ENCODE measurements around the gene PPP1R7. TPM values are rescaled to one million over a fixed set of nuclear protein-coding genes. Genes with fewer than 3 reads are reported as not detected.

PPP1R7 gene
- total RNA-seq, 2 experiments from 2014 or later, result 91.2 to 93.8 TPM

DNA sequence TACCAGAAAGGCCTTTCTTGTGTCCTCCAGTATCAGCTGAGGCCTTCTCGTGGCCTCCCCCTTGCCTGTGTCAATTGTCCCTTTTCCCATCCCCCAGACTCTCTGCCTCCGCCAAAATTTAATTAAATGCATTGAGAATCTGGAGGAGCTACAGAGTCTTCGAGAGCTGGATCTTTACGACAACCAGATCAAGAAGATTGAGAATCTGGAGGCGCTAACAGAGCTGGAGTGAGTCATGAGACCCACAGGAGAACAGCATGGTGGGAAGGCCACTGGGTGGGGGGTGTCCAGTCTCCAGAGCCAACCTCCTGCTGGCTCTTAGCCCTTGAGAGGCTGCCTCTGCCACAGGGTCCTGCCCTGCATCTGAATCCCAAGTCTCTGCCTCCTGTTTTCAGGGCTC, 8.8 kb downstream of the PPP1R7 start:
- no peak overlapping the region for H3K4me3 Mint-ChIP-seq
- CTCF ChIA-PET, result no interaction called here
- intact Hi-C loops (cut with micrococcal nuclease), result no loop called here
- H3K27ac Mint-ChIP-seq, result peak overlapping the region; percentile 36
- H3K9me3 Mint-ChIP-seq, result no peaks in the 10 kb centered on the region
- no peak for DNase-seq
- no peaks in the 10 kb centered on the region for H3K27me3 Mint-ChIP-seq (ENCODE audit: low read depth)
- peaks cover 9% of the 10 kb centered on the region for H3K4me1 Mint-ChIP-seq (ENCODE audit: low read depth)
- H3K36me3 Mint-ChIP-seq (ENCODE audit: low read depth), result peaks cover 19% of the 10 kb centered on the region

DNA sequence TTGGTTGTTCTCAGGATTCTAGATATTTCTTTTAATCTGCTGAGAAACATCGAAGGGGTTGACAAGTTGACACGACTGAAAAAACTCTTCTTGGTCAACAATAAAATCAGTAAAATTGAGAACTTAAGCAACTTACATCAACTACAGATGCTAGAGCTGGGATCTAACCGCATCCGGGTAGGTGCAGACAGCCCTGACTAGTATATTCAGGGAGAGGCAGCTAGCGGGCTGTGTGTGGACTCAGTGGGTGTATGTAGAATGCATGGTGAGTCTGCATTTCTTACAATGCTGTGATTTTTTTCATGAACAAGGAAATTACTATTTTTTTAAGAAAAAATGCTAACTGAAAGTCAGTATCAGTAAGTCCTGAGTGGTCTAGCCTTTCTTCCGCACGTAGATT, 10.1 kb downstream of the PPP1R7 start:
- H3K9me3 Mint-ChIP-seq, result no peaks in the 10 kb centered on the region
- H3K36me3 Mint-ChIP-seq (ENCODE audit: low read depth), result peaks cover 20% of the 10 kb centered on the region
- no peaks in the 10 kb centered on the region for H3K27me3 Mint-ChIP-seq (ENCODE audit: low read depth)
- intact Hi-C loops (cut with micrococcal nuclease), result no loop called here
- no peak overlapping the region for H3K4me3 Mint-ChIP-seq
- CTCF ChIA-PET, result no interaction called here
- no peak overlapping the region for H3K27ac Mint-ChIP-seq
- no peak for DNase-seq
- H3K4me1 Mint-ChIP-seq (ENCODE audit: low read depth), result no peaks in the 10 kb centered on the region

- Mint-ChIP-seq H3K9me3 (no peaks in the 10 kb centered on the region), H3K4me3 (no peak overlapping the region), H3K36me3 (ENCODE audit: low read depth) (peaks cover 26% of the 10 kb centered on the region)
Observed at GRCh38 chr2:241161646-241162281, 11.5 kb downstream of the PPP1R7 start.

DNA sequence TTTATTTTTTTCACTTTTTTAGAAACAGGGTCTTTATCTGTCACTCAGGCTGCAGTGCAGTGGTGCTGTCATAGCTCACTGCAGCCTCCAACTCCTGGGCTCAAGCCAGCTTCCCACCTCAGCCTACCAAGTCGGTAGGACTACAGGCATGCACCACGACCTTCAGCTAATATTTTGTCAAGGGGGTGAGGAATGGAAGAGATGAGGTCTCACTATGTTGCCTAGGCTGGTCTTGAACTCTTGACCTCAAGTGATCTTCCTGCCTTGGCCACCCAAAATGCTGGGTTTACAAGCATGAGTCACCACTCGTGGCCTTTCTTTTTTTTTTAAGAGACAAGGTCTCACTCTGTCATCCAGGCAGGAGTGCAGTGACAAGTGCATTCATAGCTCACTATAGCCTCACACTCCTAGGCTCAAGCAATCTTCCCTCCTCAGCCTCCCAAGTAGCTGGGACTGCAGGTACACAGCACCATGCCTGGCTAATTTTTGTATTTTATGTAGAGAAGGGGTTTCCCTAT, 13.4 kb downstream of the PPP1R7 start:
- no peak for DNase-seq
- peaks cover 30% of the 10 kb centered on the region for H3K36me3 Mint-ChIP-seq (ENCODE audit: low read depth)
- CTCF ChIA-PET, result interaction anchor here (0.7 kb wide), 1 partner anchor 8 kb away, joined by 3 read pairs; no protein-coding TSS in a partner anchor
- no peaks in the 10 kb centered on the region for H3K27me3 Mint-ChIP-seq (ENCODE audit: low read depth)
- H3K4me3 Mint-ChIP-seq, result no peak overlapping the region
- no peaks in the 10 kb centered on the region for H3K9me3 Mint-ChIP-seq
- no peaks in the 10 kb centered on the region for H3K4me1 Mint-ChIP-seq (ENCODE audit: low read depth)
- H3K27ac Mint-ChIP-seq, result no peak overlapping the region
- intact Hi-C loops (cut with micrococcal nuclease), result no loop called here

More at GRCh38 chr2:241161646-241162281, 11.5 kb downstream of the PPP1R7 start:
- intact Hi-C loops (cut with micrococcal nuclease), result no loop called here
- no peaks in the 10 kb centered on the region for H3K27me3 Mint-ChIP-seq (ENCODE audit: low read depth)
- no peak overlapping the region for H3K27ac Mint-ChIP-seq
- H3K4me1 Mint-ChIP-seq (ENCODE audit: low read depth), result no peaks in the 10 kb centered on the region
- CTCF ChIA-PET, result no interaction called here
- no peak for DNase-seq

DNA sequence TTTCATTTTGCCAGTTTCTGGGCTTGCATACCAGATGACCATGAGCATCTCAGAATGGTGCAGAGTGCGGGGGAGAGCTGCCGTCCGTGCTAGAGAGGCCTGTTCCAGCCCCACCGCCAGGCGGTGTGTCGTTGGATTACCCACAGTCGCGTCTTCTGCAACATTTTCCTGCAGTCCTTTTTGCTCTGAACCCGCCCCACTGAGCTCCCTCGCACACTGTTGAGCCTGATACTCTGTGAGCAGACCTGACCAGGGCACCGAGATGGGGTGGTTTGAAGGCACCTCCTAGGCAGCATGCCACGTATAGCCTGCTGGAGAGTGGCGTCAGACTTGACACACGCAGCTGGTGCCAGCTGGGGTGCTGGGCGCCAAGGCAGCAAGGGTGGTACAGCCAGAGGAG, 18.1 kb downstream of the PPP1R7 start:
- Mint-ChIP-seq H3K27ac (no peak overlapping the region), H3K36me3 (ENCODE audit: low read depth) (peaks cover 55% of the 10 kb centered on the region), H3K27me3 (ENCODE audit: low read depth) (no peaks in the 10 kb centered on the region), H3K9me3 (peaks cover 15% of the 10 kb centered on the region), H3K4me1 (ENCODE audit: low read depth) (no peaks in the 10 kb centered on the region), H3K4me3 (no peak overlapping the region)
- no peak for DNase-seq
- CTCF ChIA-PET, result no interaction called here
- intact Hi-C loops (cut with micrococcal nuclease), result no loop called here

- no peak overlapping the region for H3K4me3 Mint-ChIP-seq
- H3K27ac Mint-ChIP-seq, result no peak overlapping the region
- H3K9me3 Mint-ChIP-seq, result peaks cover 15% of the 10 kb centered on the region
- peaks cover 47% of the 10 kb centered on the region for H3K36me3 Mint-ChIP-seq (ENCODE audit: low read depth)
- intact Hi-C loops (cut with micrococcal nuclease), result no loop called here
- DNase-seq, result no peak
- CTCF ChIA-PET, result interaction anchor here (0.6 kb wide), 1 partner anchor 95 kb away, joined by 3 read pairs; no protein-coding TSS in a partner anchor
- no peaks in the 10 kb centered on the region for H3K4me1 Mint-ChIP-seq (ENCODE audit: low read depth)
- no peaks in the 10 kb centered on the region for H3K27me3 Mint-ChIP-seq (ENCODE audit: low read depth)
Observed at GRCh38 chr2:241173557-241173956, 23.3 kb downstream of the PPP1R7 start.

- Mint-ChIP-seq H3K4me1 (ENCODE audit: low read depth) (peaks cover 8% of the 10 kb centered on the region), H3K4me3 (no peak overlapping the region), H3K27ac (no peak overlapping the region), H3K27me3 (ENCODE audit: low read depth) (no peaks in the 10 kb centered on the region), H3K9me3 (no peaks in the 10 kb centered on the region), H3K36me3 (ENCODE audit: low read depth) (peaks cover 21% of the 10 kb centered on the region)
- CTCF ChIA-PET, result interaction anchor here (0.6 kb wide), 1 partner anchor 242 kb away, joined by 4 read pairs; no protein-coding TSS in a partner anchor
- no peak for DNase-seq
- intact Hi-C loops (cut with micrococcal nuclease), result no loop called here
Observed at GRCh38 chr2:241177526-241178334, 27.5 kb downstream of the PPP1R7 start.

DNA sequence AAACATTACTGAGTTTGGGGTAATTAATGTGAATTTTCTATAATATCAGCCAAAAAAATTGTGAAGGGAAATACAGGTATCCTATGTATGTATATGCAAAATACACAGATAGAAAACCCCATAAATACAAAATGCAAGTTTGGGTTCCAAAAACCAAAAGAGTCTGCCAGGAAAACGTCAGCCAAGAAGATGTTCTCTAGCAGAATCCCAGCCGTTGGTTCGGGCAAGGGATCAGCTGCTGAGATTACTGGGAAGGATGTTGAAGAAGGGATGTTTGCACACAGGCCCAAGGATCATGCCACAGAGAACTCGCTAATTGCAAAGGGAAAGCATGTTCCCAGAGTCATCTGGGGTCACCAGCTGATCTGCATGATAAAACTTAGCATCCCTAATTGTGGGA, 28.7 kb downstream of the PPP1R7 start:
- peaks cover 20% of the 10 kb centered on the region for H3K36me3 Mint-ChIP-seq (ENCODE audit: low read depth)
- CTCF ChIA-PET, result interaction anchor here (0.6 to 0.7 kb wide), 2 partner anchors 526 to 849 kb away, joined by 3 read pairs; no protein-coding TSS in a partner anchor
- H3K4me1 Mint-ChIP-seq (ENCODE audit: low read depth), result peaks cover 8% of the 10 kb centered on the region
- H3K27me3 Mint-ChIP-seq (ENCODE audit: low read depth), result no peaks in the 10 kb centered on the region
- no peaks in the 10 kb centered on the region for H3K9me3 Mint-ChIP-seq
- intact Hi-C loops (cut with micrococcal nuclease), result no loop called here
- no peak overlapping the region for H3K4me3 Mint-ChIP-seq
- no peak overlapping the region for H3K27ac Mint-ChIP-seq
- no peak for DNase-seq

DNA sequence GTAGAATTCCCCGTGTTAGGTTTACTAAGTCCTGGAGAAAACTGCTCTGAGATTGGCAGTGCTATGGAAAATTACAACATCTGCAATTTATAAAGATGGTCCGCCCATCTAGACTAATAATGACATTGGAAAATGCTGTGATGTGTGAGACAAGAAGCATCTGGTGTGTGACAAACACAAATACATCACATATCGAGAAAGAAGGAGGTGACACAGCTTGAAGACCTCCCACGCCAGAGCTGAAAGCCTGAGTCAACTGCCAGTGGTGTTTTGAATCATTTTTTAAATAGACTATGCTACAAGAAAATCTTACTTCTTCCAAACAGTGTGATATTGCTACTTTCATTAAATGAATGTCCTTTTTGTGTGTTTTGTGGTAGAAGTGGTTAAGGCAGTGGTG, 29.6 kb downstream of the PPP1R7 start:
- Mint-ChIP-seq H3K27ac (no peak overlapping the region), H3K4me3 (no peak overlapping the region), H3K9me3 (no peaks in the 10 kb centered on the region), H3K36me3 (ENCODE audit: low read depth) (peaks cover 19% of the 10 kb centered on the region), H3K4me1 (ENCODE audit: low read depth) (peaks cover 8% of the 10 kb centered on the region), H3K27me3 (ENCODE audit: low read depth) (no peaks in the 10 kb centered on the region)
- CTCF ChIA-PET, result no interaction called here
- intact Hi-C loops (cut with micrococcal nuclease), result no loop called here
- DNase-seq, result peak; percentile 35

GRCh38 chr2:241180495-241180894, 30.2 kb downstream of the PPP1R7 start:
- H3K36me3 Mint-ChIP-seq (ENCODE audit: low read depth), result peaks cover 15% of the 10 kb centered on the region
- peaks cover 8% of the 10 kb centered on the region for H3K4me1 Mint-ChIP-seq (ENCODE audit: low read depth)
- H3K9me3 Mint-ChIP-seq, result no peaks in the 10 kb centered on the region
- CTCF ChIA-PET, result no interaction called here
- no peak for DNase-seq
- H3K27me3 Mint-ChIP-seq (ENCODE audit: low read depth), result no peaks in the 10 kb centered on the region
- intact Hi-C loops (cut with micrococcal nuclease), result no loop called here
- H3K4me3 Mint-ChIP-seq, result no peak overlapping the region
- no peak overlapping the region for H3K27ac Mint-ChIP-seq

DNA sequence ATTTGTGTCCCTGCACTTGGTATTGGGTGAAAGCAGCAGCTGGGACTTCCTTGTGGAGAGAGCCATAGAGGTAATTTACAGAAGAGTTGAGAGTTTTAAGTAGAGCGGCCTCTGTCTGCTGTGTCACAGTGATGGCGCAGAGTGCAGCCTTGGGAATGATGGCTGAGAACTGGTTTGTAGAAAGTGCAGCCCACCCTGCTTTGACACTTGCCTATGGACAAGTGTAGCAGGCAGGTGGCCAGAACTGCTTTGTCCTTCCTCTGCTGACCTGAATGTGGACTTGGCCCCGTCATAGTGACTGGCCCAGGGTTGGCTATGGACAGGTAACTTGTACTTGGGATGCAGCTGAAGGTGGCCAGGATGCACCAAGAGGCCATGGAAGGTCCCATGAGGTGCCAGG, 31.9 kb downstream of the PPP1R7 start:
- CTCF ChIA-PET, result no interaction called here
- H3K4me1 Mint-ChIP-seq (ENCODE audit: low read depth), result peaks cover 8% of the 10 kb centered on the region
- no peak overlapping the region for H3K4me3 Mint-ChIP-seq
- intact Hi-C loops (cut with micrococcal nuclease), result no loop called here
- no peak for DNase-seq
- H3K27me3 Mint-ChIP-seq (ENCODE audit: low read depth), result no peaks in the 10 kb centered on the region
- H3K36me3 Mint-ChIP-seq (ENCODE audit: low read depth), result peaks cover 15% of the 10 kb centered on the region
- no peak overlapping the region for H3K27ac Mint-ChIP-seq
- H3K9me3 Mint-ChIP-seq, result no peaks in the 10 kb centered on the region

GRCh38 chr2:241182531-241183133, 32.4 kb downstream of the PPP1R7 start:
- Mint-ChIP-seq H3K4me3 (no peak overlapping the region), H3K4me1 (ENCODE audit: low read depth) (peaks cover 8% of the 10 kb centered on the region), H3K27me3 (ENCODE audit: low read depth) (no peaks in the 10 kb centered on the region), H3K36me3 (ENCODE audit: low read depth) (peaks cover 15% of the 10 kb centered on the region), H3K9me3 (no peaks in the 10 kb centered on the region), H3K27ac (no peak overlapping the region)
- no peak for DNase-seq
- CTCF ChIA-PET, result no interaction called here
- intact Hi-C loops (cut with micrococcal nuclease), result no loop called here
